ENCODE data around the gene COMT. TPM values are rescaled to one million over a fixed set of nuclear protein-coding genes. Genes with fewer than 3 reads are reported as not detected.

Gene COMT
- total RNA-seq, 1 experiment from 2014 or later, result 109 TPM

GRCh38 chr22:19986410-19987341 is 45.1 kb downstream of the COMT start (continued):
- no peak for TF ChIP-seq CTCF (IDR thresholded peaks at IDR 0.05 in 2 of 3, conservative IDR thresholded peaks at IDR 0.05 in 1 of 3; ENCODE audit: borderline replicate concordance in 1 of 3, insufficient read depth in 1 of 3, low read depth in 2 of 3, low read length in 2 of 3)
- TF ChIP-seq FOSL1 (IDR thresholded peaks at IDR 0.05; ENCODE audit: low read depth), result no peak
- TF ChIP-seq ATF3 (IDR thresholded peaks at IDR 0.05), result no peak
- peak; percentile 31 for TF ChIP-seq POLR2A (IDR thresholded peaks at IDR 0.05; ENCODE audit: borderline replicate concordance, extremely low read depth, insufficient read depth, insufficient read length)

GRCh38 chr22:19987394-19988306 is 46.1 kb downstream of the COMT start:
- no peak overlapping the region for H3K4me3 ChIP-seq (replicated peaks in 1 of 2; ENCODE audit: low read depth in 1 of 2, low read length in 2 of 2)
- RAD21 ChIA-PET (ENCODE audit: low non-redundant PET in 1 of 2, low total read pairs in 2 of 2, uncharacterized antibody in 2 of 2, unreplicated experiment in 2 of 2), result no interaction called here
- H3K79me2 ChIP-seq (ENCODE audit: insufficient read depth, low read length), result peaks cover 16% of the 10 kb centered on the region
- no peaks in the 10 kb centered on the region for H3K9me2 ChIP-seq (ENCODE audit: insufficient read depth)
- no peak overlapping the region for H3K9ac ChIP-seq (ENCODE audit: low read length)
- H3K4me1 ChIP-seq (ENCODE audit: control insufficient read depth in 1 of 2, insufficient read depth in 2 of 2, low read length in 2 of 2), result peaks cover 36 to 44% of the 10 kb centered on the region in 2 experiments
- intact Hi-C loops (cut with micrococcal nuclease), result loop anchor here (10.0 kb wide), 1 partner anchor 97 kb away; the partner anchor contains the start of gene DGCR8
- DNase-seq (ENCODE audit: low read depth, low spot score) (no peak), ATAC-seq (no peak)
- no peak for TF ChIP-seq EGR1 (IDR thresholded peaks at IDR 0.05; ENCODE audit: low read depth)
- no peak for TF ChIP-seq YY1 (IDR thresholded peaks at IDR 0.05; ENCODE audit: extremely low read depth, insufficient replicate concordance, low read depth, low read length)
- no peak for TF ChIP-seq TCF7L2 (IDR thresholded peaks at IDR 0.05; ENCODE audit: borderline replicate concordance, extremely low read depth, insufficient read depth, insufficient read length)
- no peak for TF ChIP-seq MAX (IDR thresholded peaks at IDR 0.05)
- no peak for TF ChIP-seq POLR2AphosphoS5 (IDR thresholded peaks at IDR 0.05; ENCODE audit: low read depth, low read length)
- no peak for TF ChIP-seq SP1 (IDR thresholded peaks at IDR 0.05; ENCODE audit: low read depth)
- TF ChIP-seq POLR2A (IDR thresholded peaks at IDR 0.05; ENCODE audit: borderline replicate concordance, extremely low read depth, insufficient read depth, insufficient read length), result no peak
- no peaks in the 10 kb centered on the region for H3K27me3 ChIP-seq (ENCODE audit: insufficient read depth, low read length)
- H3K9me3 ChIP-seq (ENCODE audit: control insufficient read depth in 1 of 2, insufficient read depth in 1 of 2, low read depth in 1 of 2, low read length in 2 of 2), result no peaks in the 10 kb centered on the region
- POLR2A ChIA-PET, result no interaction called here
- H3K4me2 ChIP-seq (ENCODE audit: low read length), result no peak overlapping the region
- CTCF ChIA-PET, result no interaction called here
- no peak overlapping the region; the same call in 1 of the 2 replicates for H3K27ac ChIP-seq (ENCODE audit: low read depth, low read length)
- no peaks in the 10 kb centered on the region for H4K20me1 ChIP-seq (ENCODE audit: insufficient read depth)
- no peaks in the 10 kb centered on the region for H3K36me3 ChIP-seq (ENCODE audit: control insufficient read depth in 1 of 2, insufficient read depth in 2 of 2, low read length in 2 of 2)
- no TSS peak for BruUV-seq (replicated peaks)
- H2AFZ ChIP-seq (ENCODE audit: low read depth, low read length, poor library complexity, severe bottlenecking), result no peak overlapping the region
